Umbilical cord (tissue), 2 donors: ENCODE data around the gene MYH7B. TPM values are rescaled to one million over a fixed set of nuclear protein-coding genes. Genes with fewer than 3 reads are reported as not detected.
A peak's percentile ranks its signal among the peaks of the same experiment; 100 is the strongest.

Experiments
- DNase-seq: peaks from one replicate; pipeline ENCODE4 v3.0.0-alpha.2; 2015; ENCODE audit warnings: low spot score
- total RNA-seq: library from RNA; depleted of rRNA; stranded (reverse); fragments of >200 nt; gene quantifications from one replicate; pipeline ENCODE4 v1.2.3, GENCODE V29; 2014; ENCODE audit warnings: low replicate concordance; ENCODE audit not compliant: insufficient read depth

Gene MYH7B
- total RNA-seq, 1 donor from 2014 or later = not detected

- no peak for DNase-seq
These were observed 21.9 kb downstream of the MYH7B start for GRCh38 chr20:34977365-34978091.

DNA sequence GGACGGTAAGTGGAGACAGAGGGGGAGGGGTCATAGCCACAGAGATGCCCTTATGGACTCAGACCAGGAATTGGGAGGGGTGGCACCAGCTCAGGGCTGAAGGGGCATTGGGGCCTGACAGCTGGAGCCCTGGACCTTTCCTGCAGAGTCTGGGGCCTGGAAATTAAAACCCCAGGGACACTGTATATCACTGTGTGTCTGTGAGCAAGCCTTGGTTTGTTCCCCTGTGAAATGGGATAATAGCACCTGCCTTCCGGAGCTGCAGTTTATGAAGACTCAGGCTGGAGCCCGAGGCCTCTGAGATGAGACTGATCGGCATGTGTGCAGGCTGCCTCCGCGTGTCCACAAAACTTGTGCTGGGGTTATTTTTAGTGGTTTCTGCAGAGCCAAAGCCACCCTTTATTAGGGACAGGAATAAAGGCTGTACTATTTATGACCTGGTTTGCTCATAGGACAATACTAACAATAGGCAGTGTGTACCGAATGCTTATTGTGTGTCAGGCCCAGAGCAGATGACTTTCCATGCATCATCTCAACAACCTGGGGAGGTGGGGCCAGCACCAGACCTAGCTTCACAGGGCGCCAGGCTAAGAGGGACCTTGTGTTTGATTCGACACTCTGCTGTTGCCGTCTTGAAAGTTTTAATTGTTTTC, 22.6 kb downstream of the MYH7B start:
- no peak for DNase-seq

- no peak for DNase-seq
These were observed 23.9 kb downstream of the MYH7B start for GRCh38 chr20:34979366-34980153.

DNA sequence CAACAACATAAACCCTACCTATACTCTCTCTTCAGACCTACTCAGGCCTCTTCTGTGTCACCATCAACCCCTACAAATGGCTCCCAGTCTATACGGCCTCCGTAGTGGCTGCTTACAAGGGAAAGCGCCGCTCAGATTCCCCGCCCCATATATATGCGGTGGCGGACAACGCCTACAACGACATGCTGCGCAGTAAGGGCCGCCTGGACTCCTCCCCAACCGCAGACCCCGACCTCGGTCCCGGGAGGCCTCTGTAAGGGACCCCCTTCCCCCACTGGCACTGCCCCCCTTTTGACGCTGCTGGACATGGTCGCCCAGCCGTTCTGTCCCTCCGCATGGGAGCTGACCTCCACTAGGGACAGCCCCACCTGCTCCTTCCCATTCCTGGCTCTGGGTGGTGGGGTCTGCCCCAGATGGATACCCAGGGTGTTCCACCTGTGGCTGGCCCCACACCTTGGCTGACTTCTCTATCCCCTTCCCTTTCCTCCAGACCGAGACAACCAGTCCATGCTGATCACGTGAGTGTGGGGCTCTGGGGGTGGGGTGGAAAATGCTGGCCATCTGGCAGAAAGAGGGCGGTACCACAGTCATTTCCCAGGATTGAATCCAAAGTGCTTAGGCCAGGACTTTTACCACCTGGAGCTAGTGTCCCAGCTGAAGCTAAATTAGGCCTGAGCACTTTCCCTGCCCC, 25.0 kb downstream of the MYH7B start:
- peak; percentile 40 for DNase-seq

DNA sequence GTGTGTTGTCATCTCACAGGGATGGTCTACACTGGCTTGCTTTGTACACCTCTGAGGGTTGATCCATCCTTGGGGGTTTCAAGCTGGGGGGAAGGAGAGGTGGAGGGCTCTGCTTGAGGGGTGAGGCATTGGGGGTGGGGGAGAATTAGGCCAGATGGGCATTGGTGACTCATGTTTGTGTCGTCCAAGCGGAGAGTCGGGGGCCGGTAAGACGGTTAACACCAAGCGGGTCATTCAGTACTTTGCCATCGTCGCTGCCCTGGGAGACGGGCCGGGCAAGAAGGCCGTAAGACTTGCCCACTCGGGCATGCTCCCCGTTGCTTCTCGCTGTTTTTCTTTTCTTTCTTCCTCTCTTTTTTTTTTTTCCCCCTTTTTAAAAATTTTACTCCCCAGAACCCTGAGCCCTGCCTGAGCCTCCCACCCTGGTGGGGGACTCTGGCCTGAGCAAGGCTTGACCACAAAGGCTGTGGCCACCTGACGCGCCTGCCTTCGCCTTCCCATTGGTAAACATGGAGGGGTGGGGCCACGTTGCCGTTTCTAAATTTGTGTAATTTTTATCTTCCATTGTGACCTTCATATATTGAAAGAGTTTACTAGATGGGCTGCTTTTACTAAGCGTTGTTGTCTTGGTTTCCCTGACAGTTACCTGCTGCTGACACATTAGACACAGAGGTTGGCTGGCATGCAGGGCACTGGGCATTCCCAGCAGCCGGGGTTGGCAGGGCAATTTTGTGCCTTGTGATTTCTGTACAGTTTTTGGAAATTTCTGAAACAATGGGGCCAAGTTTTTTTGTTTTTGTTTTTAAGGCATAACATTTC, 26.8 kb downstream of the MYH7B start:
- no peak for DNase-seq

DNA sequence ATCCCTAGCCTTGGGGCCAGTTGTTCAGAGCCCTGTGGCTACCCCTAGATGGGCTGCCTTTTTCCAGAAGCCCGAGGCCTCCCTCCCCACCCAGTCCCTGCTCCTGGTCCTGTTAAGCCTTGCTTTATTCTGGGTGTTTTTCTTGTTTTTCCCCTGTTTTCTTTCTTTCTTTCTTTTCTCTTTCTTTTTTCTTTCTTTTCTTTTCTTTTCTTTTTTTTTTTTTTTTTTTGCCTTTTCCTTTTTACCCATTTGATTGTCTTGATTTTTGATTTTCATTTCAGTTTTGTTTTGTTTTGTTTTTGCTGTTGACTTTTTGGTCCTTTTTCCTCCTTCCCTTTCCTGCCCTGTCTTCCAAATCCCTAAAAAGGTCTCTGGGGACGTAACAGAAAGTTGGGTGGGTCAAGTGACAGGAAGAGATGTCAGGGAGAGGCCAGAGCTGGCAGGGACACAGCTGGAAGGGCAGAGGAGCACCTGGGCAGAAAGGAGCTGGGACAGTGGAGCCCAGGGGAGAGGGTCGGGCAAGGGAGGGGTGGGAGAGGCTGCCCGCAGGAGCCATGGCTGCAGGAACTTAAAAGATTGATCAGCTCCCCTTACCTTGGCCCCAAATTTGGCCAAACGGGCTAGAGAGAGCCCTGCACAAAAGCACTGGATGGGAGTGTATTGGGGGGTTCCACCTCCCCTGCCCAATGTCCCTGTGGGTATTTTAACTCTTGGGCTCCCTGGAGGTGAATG, 27.6 kb downstream of the MYH7B start:
- DNase-seq = no peak

- no peak for DNase-seq
These were observed 28.5 kb downstream of the MYH7B start for GRCh38 chr20:34983995-34984735.

DNA sequence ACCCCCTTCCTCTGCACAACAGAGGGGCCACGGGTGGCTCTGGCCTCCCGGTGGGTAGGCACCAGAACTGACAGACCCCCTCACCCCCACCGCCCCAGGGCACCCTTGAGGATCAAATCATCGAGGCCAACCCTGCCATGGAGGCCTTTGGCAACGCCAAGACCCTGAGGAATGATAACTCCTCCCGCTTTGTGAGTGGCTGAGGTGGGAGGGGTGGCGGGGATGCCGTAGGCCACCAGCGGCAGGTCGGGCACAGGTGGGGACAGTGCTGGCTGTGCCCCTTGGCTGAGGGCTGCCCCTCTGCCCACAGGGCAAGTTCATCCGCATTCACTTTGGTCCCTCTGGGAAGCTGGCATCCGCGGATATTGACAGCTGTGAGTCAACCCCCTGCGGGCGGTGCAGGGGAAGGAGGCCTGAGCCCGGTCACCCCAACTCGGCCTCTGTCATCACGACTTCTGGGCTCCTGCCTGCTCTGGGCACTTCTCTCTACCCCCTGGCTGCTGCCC, 29.1 kb downstream of the MYH7B start:
- DNase-seq = no peak

GRCh38 chr20:34985461-34986310, 30.0 kb downstream of the MYH7B start:
- DNase-seq = no peak

DNA sequence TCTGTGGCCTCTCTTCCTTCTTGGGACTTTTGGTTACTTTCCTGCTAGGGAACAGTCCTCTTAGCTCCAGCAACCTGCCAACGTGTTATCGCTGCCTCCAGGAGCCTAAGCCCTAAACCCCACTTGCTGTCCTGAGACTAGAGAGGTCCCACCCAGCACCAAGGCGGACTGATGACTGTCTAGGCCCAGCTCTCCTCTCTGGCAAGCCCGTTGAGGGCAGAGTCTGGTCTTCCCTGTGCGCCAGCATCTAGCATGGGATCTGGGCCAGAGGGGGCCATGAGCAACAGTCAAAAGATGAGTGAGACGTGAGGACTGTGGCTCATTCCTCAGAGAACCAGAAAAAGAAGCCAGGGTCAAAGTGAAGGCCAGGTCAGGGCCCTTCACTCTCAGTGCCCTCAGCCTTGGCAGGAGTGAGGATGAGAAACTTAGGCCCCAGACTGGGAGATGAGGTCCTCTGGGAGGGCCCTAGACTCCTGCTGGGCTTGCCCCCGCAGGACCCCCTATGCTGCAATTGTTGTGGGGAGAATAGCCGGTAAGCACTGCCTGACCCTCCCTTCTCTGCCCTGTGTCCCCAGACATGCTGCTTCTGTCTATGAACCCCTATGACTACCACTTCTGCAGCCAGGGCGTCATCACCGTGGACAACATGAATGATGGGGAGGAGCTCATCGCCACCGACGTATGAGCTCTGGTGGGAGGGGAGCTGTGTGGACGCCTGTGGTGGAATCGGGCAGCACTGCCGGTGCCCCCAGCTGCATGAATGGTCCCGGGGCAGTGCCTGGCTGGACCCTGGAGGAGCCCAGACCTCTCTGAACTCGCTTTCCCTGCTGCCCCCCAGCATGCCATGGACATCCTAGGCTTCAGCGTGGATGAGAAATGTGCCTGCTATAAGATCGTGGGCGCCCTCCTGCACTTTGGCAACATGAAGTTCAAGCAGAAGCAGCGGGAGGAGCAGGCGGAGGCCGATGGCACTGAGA, 30.9 kb downstream of the MYH7B start:
- DNase-seq = no peak

DNA sequence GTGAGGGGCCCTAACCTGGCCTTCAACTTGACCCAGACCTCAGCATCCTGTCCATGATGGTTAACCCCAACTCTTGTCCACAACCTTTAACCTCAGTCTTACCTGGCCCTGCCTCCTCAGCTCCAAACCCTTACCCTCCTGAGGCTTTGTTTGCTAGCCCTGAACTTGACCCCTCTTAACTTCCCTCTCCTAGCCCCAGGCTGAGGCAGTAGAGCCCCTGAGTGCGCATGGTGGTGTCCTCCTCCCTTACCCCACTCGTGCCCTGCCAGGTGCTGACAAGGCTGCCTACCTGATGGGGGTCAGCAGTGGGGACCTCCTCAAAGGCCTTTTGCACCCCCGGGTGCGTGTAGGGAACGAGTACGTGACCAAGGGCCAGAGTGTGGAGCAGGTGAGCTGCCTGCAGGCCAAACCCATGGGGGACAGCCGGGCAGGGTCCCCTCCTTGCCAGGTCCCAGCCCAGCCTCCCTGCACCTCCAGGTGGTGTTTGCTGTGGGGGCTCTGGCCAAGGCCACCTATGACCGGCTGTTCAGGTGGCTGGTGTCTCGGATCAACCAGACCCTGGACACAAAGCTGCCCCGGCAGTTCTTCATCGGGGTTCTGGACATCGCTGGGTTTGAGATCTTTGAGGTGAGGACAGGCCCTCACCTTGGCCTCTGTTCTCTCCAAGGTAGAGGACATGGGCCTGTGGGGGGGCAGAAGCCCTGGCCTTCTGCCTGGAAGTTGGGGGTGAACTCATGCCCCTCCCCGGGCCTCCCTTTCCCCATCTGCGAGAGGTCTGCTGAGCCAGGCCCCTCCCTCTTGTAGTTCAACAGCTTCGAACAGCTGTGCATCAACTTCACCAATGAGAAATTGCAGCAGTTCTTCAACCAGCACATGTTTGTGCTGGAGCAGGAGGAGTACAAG, 31.9 kb downstream of the MYH7B start:
- DNase-seq = no peak

- DNase-seq = no peak
These were observed 32.5 kb downstream of the MYH7B start for GRCh38 chr20:34988191-34988540.

- no peak for DNase-seq
These were observed 33.5 kb downstream of the MYH7B start for GRCh38 chr20:34989118-34989517.

GRCh38 chr20:34989670-34990069, 34.0 kb downstream of the MYH7B start:
- no peak for DNase-seq

- no peak for DNase-seq
These were observed 34.6 kb downstream of the MYH7B start for GRCh38 chr20:34990231-34990630.

DNA sequence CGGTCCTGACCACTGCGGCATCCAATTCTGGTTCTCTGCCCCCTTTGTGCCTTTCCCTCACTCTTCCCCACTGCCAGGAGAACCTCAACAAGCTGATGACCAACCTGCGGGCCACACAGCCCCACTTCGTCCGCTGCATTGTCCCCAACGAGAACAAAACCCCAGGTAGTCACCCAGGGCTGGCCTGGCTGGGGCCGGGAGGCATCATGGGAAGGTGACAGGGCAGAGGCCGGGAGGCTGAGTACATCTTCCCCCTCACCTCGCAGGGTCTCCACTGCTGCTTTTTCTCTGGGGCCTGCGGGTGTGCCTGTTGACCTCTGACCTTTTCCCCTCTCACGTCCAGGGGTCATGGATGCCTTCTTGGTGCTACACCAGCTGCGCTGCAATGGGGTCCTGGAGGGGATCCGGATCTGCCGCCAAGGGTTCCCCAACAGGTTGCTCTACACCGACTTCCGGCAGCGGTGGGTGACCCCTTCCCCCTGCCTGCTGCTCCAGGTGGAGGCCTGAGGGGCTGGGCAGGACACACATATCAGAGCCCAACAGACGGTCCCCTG, 35.1 kb downstream of the MYH7B start:
- no peak for DNase-seq
